Caco-2 (cell line): ENCODE measurements around the gene RNF223. TPM values are rescaled to one million over a fixed set of nuclear protein-coding genes. Genes with fewer than 3 reads are reported as not detected.

Experiments used
- BruUV-seq: library from RNA; stranded (reverse); fragments of 400-500 nt; replicated peaks from 2 replicates; lab custom pipeline; 2021; lab: Mats Ljungman, UMichigan
- CTCF ChIA-PET: fragments of 300-600 bp; sonication (Branson Sonifier 250); formaldehyde crosslinking; loops from one replicate; lab custom pipeline; 2022; ENCODE audit warnings: antibody characterized with exemption; lab: Charles Lee
- POLR2A ChIA-PET: fragments of 300-600 bp; sonication (Branson Sonifier 250); formaldehyde crosslinking; loops from one replicate; lab custom pipeline; 2022; ENCODE audit warnings: antibody characterized with exemption; lab: Charles Lee
- DNase-seq, 2 experiments: peaks; one replicate each; pipeline versions ENCODE4 v3.0.0 to v3.0.0-alpha.2; 2020 to 2022
- H3K27me3 ChIP-seq: replicated peaks from 2 replicates; pipeline ENCODE4 v1.6.0; 2011; ENCODE audit warnings: low read length; ENCODE audit not compliant: control insufficient read depth, insufficient read depth
- H3K36me3 ChIP-seq: 2 replicates; pipeline ENCODE4 v1.5.1; 2011; ENCODE audit warnings: low read length; ENCODE audit not compliant: control insufficient read depth, insufficient read depth
- H3K4me1 ChIP-seq: fragments of 250-450 bp; sonication (Bioruptor Pico); 2 replicates; pipeline ENCODE4 v1.5.1; 2020; ENCODE audit warnings: mild to moderate bottlenecking
- H3K4me3 ChIP-seq: 2 replicates; pipeline ENCODE4 v1.5.1; 2011; ENCODE audit warnings: low read depth, mild to moderate bottlenecking, control low read depth, low read length
- H3K9me3 ChIP-seq: fragments of 250-450 bp; sonication (Bioruptor Pico); 2 replicates; pipeline ENCODE4 v1.5.1; 2020; ENCODE audit warnings: mild to moderate bottlenecking, moderate library complexity
- H3K27ac Mint-ChIP-seq: one replicate; pipeline ENCODE4 v1.8.0; 2022; ENCODE audit warnings: mixed read lengths; ENCODE audit not compliant: unreplicated experiment
- H3K27me3 Mint-ChIP-seq: one replicate; pipeline ENCODE4 v1.8.0; 2022; ENCODE audit warnings: mixed read lengths; ENCODE audit not compliant: insufficient read depth, unreplicated experiment
- H3K36me3 Mint-ChIP-seq: one replicate; pipeline ENCODE4 v1.8.0; 2022; ENCODE audit warnings: mild to moderate bottlenecking, mixed read lengths; ENCODE audit not compliant: insufficient read depth, unreplicated experiment
- H3K4me1 Mint-ChIP-seq: one replicate; pipeline ENCODE4 v1.8.0; 2022; ENCODE audit warnings: low read depth, mixed read lengths; ENCODE audit not compliant: unreplicated experiment
- H3K4me3 Mint-ChIP-seq: one replicate; pipeline ENCODE4 v1.8.0; 2022; ENCODE audit warnings: mild to moderate bottlenecking, moderate library complexity, mixed read lengths; ENCODE audit not compliant: unreplicated experiment
- H3K9me3 Mint-ChIP-seq: one replicate; pipeline ENCODE4 v1.8.0; 2022; ENCODE audit warnings: mixed read lengths; ENCODE audit not compliant: unreplicated experiment
- CTCF ChIP-seq, 2 experiments: fragments of 200-600 bp in 1 of 2; IDR thresholded peaks; 1 replicate in 1 of 2; 2 replicates in 1 of 2; pipeline versions ENCODE4 v1.5.1 to v1.8.0; 2011 to 2022; ENCODE audit warnings: antibody characterized with exemption in 1 of 2, control low read depth in 1 of 2, inconsistent platforms in 1 of 2, low read depth in 1 of 2, low read length in 1 of 2, mild to moderate bottlenecking in 1 of 2, moderate library complexity in 1 of 2; ENCODE audit not compliant: insufficient read depth in 1 of 2, severe bottlenecking in 1 of 2, unreplicated experiment in 1 of 2
- intact Hi-C: fragments of 100-400 bp; cut with micrococcal nuclease; formaldehyde crosslinking; loops from one replicate; pipeline ENCODE4 v1.10.0; 2022; ENCODE audit not compliant: unreplicated experiment
- total RNA-seq: library from RNA; stranded (reverse); gene quantifications from 2 replicates; pipeline ENCODE4 v1.2.3, GENCODE V29; 2022

The RNF223 gene
- total RNA-seq, 1 experiment from 2014 or later, result 0.57 TPM

GRCh38 chr1:1111516-1112236 lies 37.6 kb upstream of the RNF223 start:
- no peak overlapping the region for H3K4me3 Mint-ChIP-seq
- Histone ChIP-seq H3K36me3 (0 out of 2 replicates have a peak, but pooled peaks cover 1% of the 10 kb centered on the region), H3K27me3 (no peaks in the 10 kb centered on the region), H3K4me1 (no peaks in the 10 kb centered on the region), H3K9me3 (no peaks in the 10 kb centered on the region; the same call in 1 of the 2 replicates), H3K4me3 (no peak overlapping the region)
- H3K27me3 Mint-ChIP-seq, result no peaks in the 10 kb centered on the region
- ChIA-PET POLR2A (no interaction called here), CTCF (no interaction called here)
- peaks cover 12% of the 10 kb centered on the region for H3K36me3 Mint-ChIP-seq
- no peak overlapping the region for H3K27ac Mint-ChIP-seq
- no peaks in the 10 kb centered on the region for H3K4me1 Mint-ChIP-seq
- BruUV-seq, result no TSS peak
- intact Hi-C loops, result no loop called here
- TF ChIP-seq CTCF (IDR thresholded peaks at IDR 0.05; ENCODE audit: insufficient read depth in 1 of 2, low read depth in 1 of 2, low read length in 1 of 2, severe bottlenecking in 1 of 2, unreplicated experiment in 1 of 2), result no peak
- no peaks in the 10 kb centered on the region for H3K9me3 Mint-ChIP-seq
- no peak for DNase-seq

- Histone ChIP-seq H3K9me3 (no peaks in the 10 kb centered on the region; the same call in 1 of the 2 replicates), H3K27me3 (no peaks in the 10 kb centered on the region), H3K36me3 (0 out of 2 replicates have a peak, but pooled peaks cover 1% of the 10 kb centered on the region), H3K4me1 (no peaks in the 10 kb centered on the region), H3K4me3 (no peak overlapping the region)
- Mint-ChIP-seq H3K27ac (no peak overlapping the region), H3K27me3 (no peaks in the 10 kb centered on the region), H3K4me1 (no peaks in the 10 kb centered on the region), H3K9me3 (no peaks in the 10 kb centered on the region), H3K36me3 (peaks cover 12% of the 10 kb centered on the region), H3K4me3 (no peak overlapping the region)
- no peak for DNase-seq
- CTCF ChIA-PET, result no interaction called here
- no TSS peak for BruUV-seq
- POLR2A ChIA-PET, result no interaction called here
- intact Hi-C loops, result no loop called here
- no peak for TF ChIP-seq CTCF (IDR thresholded peaks at IDR 0.05; ENCODE audit: insufficient read depth in 1 of 2, low read depth in 1 of 2, low read length in 1 of 2, severe bottlenecking in 1 of 2, unreplicated experiment in 1 of 2)
These were observed 36.5 kb upstream of the RNF223 start for GRCh38 chr1:1110561-1110971.

- Histone ChIP-seq H3K4me3 (no peak overlapping the region), H3K36me3 (0 out of 2 replicates have a peak, but pooled peaks cover 1% of the 10 kb centered on the region), H3K27me3 (no peaks in the 10 kb centered on the region), H3K4me1 (no peaks in the 10 kb centered on the region), H3K9me3 (no peaks in the 10 kb centered on the region; the same call in 1 of the 2 replicates)
- no peak for TF ChIP-seq CTCF (IDR thresholded peaks at IDR 0.05; ENCODE audit: insufficient read depth in 1 of 2, low read depth in 1 of 2, low read length in 1 of 2, severe bottlenecking in 1 of 2, unreplicated experiment in 1 of 2)
- intact Hi-C loops, result no loop called here
- POLR2A ChIA-PET, result no interaction called here
- DNase-seq, result no peak
- CTCF ChIA-PET, result no interaction called here
- Mint-ChIP-seq H3K27ac (no peak overlapping the region), H3K4me3 (no peak overlapping the region), H3K4me1 (no peaks in the 10 kb centered on the region), H3K36me3 (peaks cover 12% of the 10 kb centered on the region), H3K27me3 (no peaks in the 10 kb centered on the region), H3K9me3 (no peaks in the 10 kb centered on the region)
- BruUV-seq, result no TSS peak
These were observed 35.6 kb upstream of the RNF223 start for GRCh38 chr1:1109743-1110142.
